Upper lobe of left lung (tissue), 4 donors: ENCODE measurements around the gene EMID1.

Source experiments
- CTCF ChIP-seq, 6 experiments: fragments of 450-650 bp in 4 of 6; fragments of 200-600 bp in 2 of 6; sonication (generic) in 2 of 6; IDR thresholded peaks; one replicate each; pipeline ENCODE4 v1.5.1; 2016 to 2019; ENCODE audit warnings: antibody characterized with exemption in 6 of 6
- EP300 ChIP-seq, 4 donors: sonication (generic); formaldehyde crosslinking; IDR thresholded peaks; one replicate each; pipeline ENCODE4 v1.5.1; 2017; ENCODE audit warnings: antibody characterized with exemption in 4 of 4, control low read depth in 2 of 4
- POLR2A ChIP-seq, 4 donors: fragments of 450-650 bp; IDR thresholded peaks; one replicate each; pipeline ENCODE4 v1.5.1; 2016 to 2017; ENCODE audit warnings: antibody characterized with exemption in 4 of 4, mild to moderate bottlenecking in 2 of 4
- POLR2AphosphoS5 ChIP-seq, 2 donors: sonication (generic); formaldehyde crosslinking; IDR thresholded peaks; one replicate each; pipeline ENCODE4 v1.5.1; 2017; ENCODE audit warnings: antibody characterized with exemption in 2 of 2

GRCh38 chr22:29230972-29231875 lies 25.5 kb downstream of the EMID1 start:
- TF ChIP-seq POLR2A (IDR thresholded peaks at IDR 0.05), result no peak
- no peak for TF ChIP-seq CTCF (IDR thresholded peaks at IDR 0.05)
- TF ChIP-seq EP300 (IDR thresholded peaks at IDR 0.05), result no peak
- TF ChIP-seq POLR2AphosphoS5 (IDR thresholded peaks at IDR 0.05), result no peak
